Common myeloid progenitor, CD34-positive (primary cell): ENCODE data around the gene SMYD4.
A peak's percentile ranks its signal among the peaks of the same experiment; 100 is the strongest.

Source experiments
- CTCF ChIA-PET: fragments of 350-600 bp; sonication (Branson Sonifier 250); formaldehyde crosslinking; loops from one replicate; lab custom pipeline; 2021; ENCODE audit warnings: antibody characterized with exemption; lab: Charles Lee
- POLR2A ChIA-PET: fragments of 350-600 bp; sonication (Branson Sonifier 250); formaldehyde crosslinking; loops from one replicate; lab custom pipeline; 2021; ENCODE audit warnings: antibody characterized with exemption; lab: Charles Lee
- DNase-seq, 3 donors: peaks; one replicate each; pipeline versions ENCODE4 v3.0.0 to v3.0.0-alpha.2; 2013
- H3K27ac ChIP-seq, 2 experiments: 1 replicate in 1 of 2; 2 replicates in 1 of 2; pipeline ENCODE4 v1.7.0; 2013; ENCODE audit warnings: inconsistent platforms in 2 of 2, low read length in 2 of 2, mild to moderate bottlenecking in 2 of 2, low read depth in 1 of 2, moderate library complexity in 1 of 2; ENCODE audit not compliant: severe bottlenecking in 2 of 2, insufficient read depth in 1 of 2, poor library complexity in 1 of 2
- H3K27me3 ChIP-seq, 5 experiments: replicated peaks in 2 of 5; 1 replicate in 3 of 5; 2 replicates in 2 of 5; pipeline versions ENCODE4 v1.6.1 to v1.7.0; 2013; ENCODE audit warnings: low read length in 4 of 5, mild to moderate bottlenecking in 2 of 5, moderate library complexity in 2 of 5, inconsistent platforms in 1 of 5; ENCODE audit not compliant: insufficient read depth in 5 of 5, control insufficient read depth in 4 of 5
- H3K36me3 ChIP-seq, 4 experiments: 1 replicate in 2 of 4; 2 replicates in 2 of 4; pipeline versions ENCODE4 v1.6.1 to v1.7.0; 2013; ENCODE audit warnings: low read length in 3 of 4, control low read depth in 1 of 4, mild to moderate bottlenecking in 1 of 4; ENCODE audit not compliant: control insufficient read depth in 4 of 4, insufficient read depth in 4 of 4
- H3K4me1 ChIP-seq, 4 experiments: 1 replicate in 3 of 4; 2 replicates in 1 of 4; pipeline versions ENCODE4 v1.6.1 to v1.7.1; 2013; ENCODE audit warnings: low read length in 3 of 4, mild to moderate bottlenecking in 3 of 4, control low read depth in 1 of 4, inconsistent platforms in 1 of 4, moderate library complexity in 1 of 4; ENCODE audit not compliant: control insufficient read depth in 4 of 4, insufficient read depth in 4 of 4; ENCODE audit errors: control extremely low read depth in 1 of 4
- H3K4me3 ChIP-seq, 7 experiments: 1 replicate in 4 of 7; 2 replicates in 3 of 7; pipeline versions ENCODE4 v1.5.1 to v1.7.0; 2013; ENCODE audit warnings: mild to moderate bottlenecking in 7 of 7, low read length in 6 of 7, moderate library complexity in 6 of 7, inconsistent platforms in 2 of 7, low read depth in 2 of 7, control low read depth in 1 of 7; ENCODE audit not compliant: insufficient read depth in 4 of 7, control insufficient read depth in 1 of 7; ENCODE audit errors: extremely low read depth in 1 of 7
- H3K9me3 ChIP-seq, 5 experiments: 1 replicate in 4 of 5; 2 replicates in 1 of 5; pipeline versions ENCODE4 v1.6.1 to v1.7.1; 2013; ENCODE audit warnings: low read length in 4 of 5, mild to moderate bottlenecking in 2 of 5, inconsistent platforms in 1 of 5, low read depth in 1 of 5, moderate library complexity in 1 of 5; ENCODE audit not compliant: control insufficient read depth in 4 of 5, insufficient read depth in 2 of 5; ENCODE audit errors: control extremely low read depth in 1 of 5
- WGBS: methylation state at CpG from one replicate; pipeline ENCODE4 v1.1.5; 2013; ENCODE audit not compliant: insufficient coverage; 5-methylcytosine and 5-hydroxymethylcytosine counted together

SMYD4 gene

DNA sequence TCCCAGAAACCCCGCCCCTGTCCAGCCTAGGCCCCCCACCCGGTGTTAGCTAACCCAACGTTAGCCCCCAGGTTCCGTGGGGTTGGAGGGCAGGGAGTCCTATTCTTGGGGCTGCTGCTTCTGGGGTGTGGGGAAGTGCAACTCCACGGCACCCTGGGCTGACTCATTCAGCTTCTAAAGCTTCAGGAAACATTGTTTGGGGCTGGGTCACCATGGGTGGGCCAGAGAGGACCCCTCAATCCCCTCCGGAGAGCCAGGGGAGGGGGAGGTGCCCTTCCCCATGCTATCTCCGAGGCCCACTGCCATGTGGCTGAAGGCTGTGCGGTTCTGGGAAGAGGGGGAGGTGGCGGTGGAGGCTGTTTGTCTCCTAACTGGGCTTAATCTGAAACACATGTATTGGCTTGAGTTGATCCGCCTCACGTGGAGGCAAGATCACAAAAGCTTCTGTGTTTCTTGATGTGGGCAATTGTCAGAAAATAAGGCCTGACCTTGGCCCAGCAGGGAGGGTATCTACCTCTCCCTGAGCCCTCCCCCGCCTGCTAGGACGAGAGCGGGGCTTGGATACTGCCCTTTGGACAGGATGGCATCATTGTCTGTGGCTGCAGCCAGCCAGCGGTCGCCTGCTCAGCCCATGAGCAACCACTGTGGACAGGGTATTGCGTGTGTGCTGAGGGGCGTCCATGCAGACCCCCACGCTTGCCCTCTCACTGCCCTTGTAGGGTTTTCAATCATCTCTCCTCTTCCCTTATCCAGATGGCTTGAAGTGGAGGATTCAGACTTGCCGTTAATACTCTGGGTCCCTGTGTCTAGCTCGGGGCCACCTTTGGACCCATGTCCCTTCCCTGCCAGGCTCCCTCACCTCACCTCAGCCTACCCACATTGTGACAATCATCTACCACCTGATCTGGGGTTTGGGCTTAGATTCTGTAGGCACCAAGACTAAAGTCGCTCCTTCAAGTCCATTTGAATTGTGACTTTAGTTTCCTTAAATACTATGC is 66.5 kb downstream of the SMYD4 start:
- peak in 2 of 3 donors; percentile 44 to 55 for DNase-seq
- ChIA-PET POLR2A (interaction anchor here (0.6 to 1.0 kb wide), 3 partner anchors 9 to 22 kb away, joined by 3 read pairs; no protein-coding TSS in a partner anchor), CTCF (interaction anchor here (0.8 to 2.0 kb wide), 9 partner anchors 9 to 46 kb away, joined by 3 to 12 read pairs (median 4); no protein-coding TSS in a partner anchor)
- H3K27me3 ChIP-seq, result no peaks in the 10 kb centered on the region
- no peaks in the 10 kb centered on the region for H3K9me3 ChIP-seq
- H3K27ac ChIP-seq, result no peak overlapping the region
- WGBS, result 61% methylated on average over 15 of the region's 22 CpGs
- peak overlapping the region in 2 of 7 experiments; percentile 11 to 28 for H3K4me3 ChIP-seq
- H3K36me3 ChIP-seq, result no peaks in the 10 kb centered on the region
- peaks cover 7 to 40% (median 32%) of the 10 kb centered on the region in 4 experiments for H3K4me1 ChIP-seq

GRCh38 chr17:1762233-1762900 is 67.3 kb downstream of the SMYD4 start:
- ChIA-PET POLR2A (interaction anchor here (0.6 to 1.0 kb wide), 3 partner anchors 8 to 23 kb away, joined by 3 read pairs; no protein-coding TSS in a partner anchor), CTCF (interaction anchor here (0.8 to 2.0 kb wide), 10 partner anchors 8 to 45 kb away, joined by 3 to 12 read pairs (median 4); no protein-coding TSS in a partner anchor)
- H3K9me3 ChIP-seq, result no peaks in the 10 kb centered on the region
- H3K36me3 ChIP-seq, result no peaks in the 10 kb centered on the region
- no peak overlapping the region for H3K27ac ChIP-seq
- 86% methylated on average over 18 of the region's 21 CpGs for WGBS
- no peak overlapping the region for H3K4me3 ChIP-seq
- no peak for DNase-seq
- H3K27me3 ChIP-seq, result no peaks in the 10 kb centered on the region
- peaks cover 7 to 40% (median 32%) of the 10 kb centered on the region in 4 experiments for H3K4me1 ChIP-seq

- H3K27ac ChIP-seq, result no peak overlapping the region
- POLR2A ChIA-PET, result no interaction called here
- no peak for DNase-seq
- no peaks in the 10 kb centered on the region for H3K27me3 ChIP-seq
- H3K4me1 ChIP-seq, result peaks cover 7 to 34% (median 29%) of the 10 kb centered on the region in 4 experiments
- 85% methylated on average over 2 of the region's 5 CpGs for WGBS
- H3K4me3 ChIP-seq, result no peak overlapping the region
- no peaks in the 10 kb centered on the region for H3K36me3 ChIP-seq
- H3K9me3 ChIP-seq, result no peaks in the 10 kb centered on the region
- CTCF ChIA-PET, result interaction anchor here (1.0 kb wide), 1 partner anchor 11 kb away, joined by 3 read pairs; no protein-coding TSS in a partner anchor
These were observed 70.2 kb downstream of the SMYD4 start for GRCh38 chr17:1759529-1759928.

DNA sequence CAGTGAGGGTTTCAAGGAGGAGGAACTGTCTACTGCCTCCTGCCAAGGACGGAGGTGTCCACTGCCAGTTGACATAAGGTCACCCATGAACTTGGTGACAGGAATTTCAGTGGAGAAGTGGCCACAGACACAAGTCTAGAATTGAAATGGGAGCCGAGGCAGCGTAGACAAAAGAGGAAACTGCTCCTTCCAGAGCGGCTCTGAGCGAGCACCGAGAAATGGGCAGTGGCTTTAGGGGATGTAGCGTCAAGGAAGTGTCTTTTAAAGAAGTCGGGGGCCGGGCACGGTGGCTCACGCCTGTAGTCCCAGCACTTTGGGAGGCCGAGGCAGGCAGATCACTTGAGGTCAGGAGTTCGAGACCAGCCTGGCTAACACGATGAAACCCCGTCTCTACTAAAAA is 70.9 kb downstream of the SMYD4 start:
- no peak overlapping the region for H3K27ac ChIP-seq
- WGBS, result 20% methylated on average over 13 of the region's 15 CpGs

DNA sequence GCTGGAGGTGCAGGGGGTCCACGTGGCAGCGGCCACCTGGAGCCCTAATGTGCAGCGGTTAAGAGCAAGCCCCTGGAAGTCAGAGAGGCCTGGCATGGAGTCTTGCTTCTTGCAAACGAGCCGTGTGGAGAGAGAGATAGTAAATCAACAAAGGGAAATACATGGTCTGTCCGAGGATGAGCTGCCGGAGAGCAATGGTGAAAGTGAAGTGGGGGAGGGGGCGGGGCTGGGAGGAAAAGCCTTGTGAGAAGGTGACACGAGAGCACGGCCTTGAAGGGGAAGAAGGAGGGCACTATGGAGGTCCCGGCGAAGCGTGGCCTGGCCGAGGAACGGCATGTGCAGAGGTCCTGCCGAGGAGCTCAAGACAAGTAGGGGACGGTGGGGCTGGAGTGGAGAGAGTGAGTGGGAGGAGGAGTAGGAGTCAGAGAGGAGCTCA is 73.9 kb downstream of the SMYD4 start:
- 94% methylated on average over 15 of the region's 17 CpGs for WGBS
- CTCF ChIA-PET, result interaction anchor here (1.3 to 6.7 kb wide), 4 partner anchors 9 to 34 kb away, joined by 4 to 41 read pairs (median 6); no protein-coding TSS in a partner anchor

More for the DNA sequence above, 70.9 kb downstream of the SMYD4 start:
- Histone ChIP-seq H3K9me3 (no peaks in the 10 kb centered on the region), H3K4me1 (peaks cover 6 to 30% (median 26%) of the 10 kb centered on the region in 4 experiments), H3K27me3 (no peaks in the 10 kb centered on the region), H3K4me3 (no peak overlapping the region), H3K36me3 (no peaks in the 10 kb centered on the region)
- peak in 2 of 3 donors; percentile 44 to 45 for DNase-seq
- CTCF ChIA-PET, result interaction anchor here (1.0 kb wide), 1 partner anchor 11 kb away, joined by 3 read pairs; no protein-coding TSS in a partner anchor
- POLR2A ChIA-PET, result no interaction called here

GRCh38 chr17:1755252-1755826 is 74.4 kb downstream of the SMYD4 start:
- no peaks in the 10 kb centered on the region for H3K27me3 ChIP-seq
- CTCF ChIA-PET, result interaction anchor here (1.3 to 6.7 kb wide), 4 partner anchors 10 to 34 kb away, joined by 4 to 41 read pairs (median 6); no protein-coding TSS in a partner anchor

More for the DNA sequence above, 73.9 kb downstream of the SMYD4 start:
- peaks cover 0 to 20% (median 19%) of the 10 kb centered on the region in 4 experiments for H3K4me1 ChIP-seq
- no peaks in the 10 kb centered on the region for H3K27me3 ChIP-seq
- POLR2A ChIA-PET, result no interaction called here
- no peak for DNase-seq
- H3K36me3 ChIP-seq, result no peaks in the 10 kb centered on the region
- no peak overlapping the region for H3K27ac ChIP-seq
- no peak overlapping the region for H3K4me3 ChIP-seq
- H3K9me3 ChIP-seq, result no peaks in the 10 kb centered on the region

More at GRCh38 chr17:1755252-1755826, 74.4 kb downstream of the SMYD4 start:
- no peak for DNase-seq
- Histone ChIP-seq H3K27ac (no peak overlapping the region), H3K9me3 (no peaks in the 10 kb centered on the region), H3K36me3 (no peaks in the 10 kb centered on the region), H3K4me3 (no peak overlapping the region), H3K4me1 (peaks cover 0 to 23% (median 19%) of the 10 kb centered on the region in 4 experiments)
- POLR2A ChIA-PET, result interaction anchor here (0.6 kb wide), 1 partner anchor 107 kb away, joined by 3 read pairs; no protein-coding TSS in a partner anchor
- WGBS, result 88% methylated on average over 7 of the region's 20 CpGs
